B cell (primary cell): Measurements from ENCODE around the gene CRHR2. TPM values are rescaled to one million over a fixed set of nuclear protein-coding genes. Genes with fewer than 3 reads are reported as not detected.
"Not testable (repeated sequence)": the region's sequence is repeated elsewhere in the genome, so short reads cannot be mapped to it uniquely, and the experiment has no call there.

Experiments
- ATAC-seq: fragments of 200-7000 bp; cut with Tn5 transposase; one replicate; pipeline ENCODE4 v1.10.0; 2021; ENCODE audit warnings: low read depth, mild to moderate bottlenecking, moderate number of reproducible peaks, moderate library complexity
- CTCF ChIA-PET: fragments of 350-600 bp; sonication (Branson Sonifier 250); formaldehyde crosslinking; loops from one replicate; lab custom pipeline; 2021; ENCODE audit warnings: antibody characterized with exemption, inconsistent platforms; lab: Charles Lee
- POLR2A ChIA-PET: fragments of 350-600 bp; sonication (Branson Sonifier 250); formaldehyde crosslinking; loops from one replicate; lab custom pipeline; 2021; ENCODE audit warnings: antibody characterized with exemption; lab: Charles Lee
- DNase-seq: peaks from one replicate; pipeline ENCODE4 v3.0.0; 2013
- H2AFZ ChIP-seq: 2 replicates; pipeline ENCODE4 v1.6.1; 2012; ENCODE audit warnings: mild to moderate bottlenecking, low read depth, low read length; ENCODE audit not compliant: insufficient read depth, poor library complexity, severe bottlenecking
- H3K27ac ChIP-seq, 2 donors: 1 replicate in 1 of 2; 2 replicates in 1 of 2; pipeline ENCODE4 v1.5.1; 2012 to 2013; ENCODE audit warnings: low read length in 2 of 2, mild to moderate bottlenecking in 2 of 2, moderate library complexity in 1 of 2
- H3K27me3 ChIP-seq, 4 experiments: fragments of 200-600 bp in 1 of 4; sonication (generic) in 1 of 4; replicated peaks in 1 of 4; 1 replicate in 2 of 4; 2 replicates in 2 of 4; pipeline versions ENCODE4 v1.6.1 to v1.7.0; 2013 to 2016; ENCODE audit warnings: low read length in 3 of 4, mild to moderate bottlenecking in 2 of 4, mixed read lengths in 1 of 4, moderate library complexity in 1 of 4; ENCODE audit not compliant: insufficient read depth in 4 of 4, control insufficient read depth in 3 of 4; ENCODE audit errors: control extremely low read depth in 1 of 4
- H3K36me3 ChIP-seq, 2 experiments: replicated peaks in 1 of 2; 1 replicate in 1 of 2; 2 replicates in 1 of 2; pipeline versions ENCODE4 v1.6.1 to v1.7.1; 2013; ENCODE audit warnings: low read length in 1 of 2; ENCODE audit not compliant: insufficient read depth in 2 of 2, control insufficient read depth in 1 of 2; ENCODE audit errors: control extremely low read depth in 1 of 2, extremely low read depth in 1 of 2
- H3K4me1 ChIP-seq, 2 donors: fragments of 200-600 bp in 1 of 2; sonication (generic) in 1 of 2; 1 replicate in 1 of 2; 2 replicates in 1 of 2; pipeline versions ENCODE4 v1.5.1 to v1.6.1; 2013 to 2017; ENCODE audit warnings: low read length in 2 of 2; ENCODE audit not compliant: control insufficient read depth in 2 of 2, insufficient read depth in 2 of 2
- H3K4me2 ChIP-seq: replicated peaks from 2 replicates; pipeline ENCODE3; 2012; ENCODE audit warnings: mild to moderate bottlenecking, low read depth, low read length; ENCODE audit not compliant: poor library complexity, severe bottlenecking
- H3K4me3 ChIP-seq, 5 experiments: fragments of 200-600 bp in 1 of 5; sonication (generic) in 1 of 5; 1 replicate in 3 of 5; 2 replicates in 2 of 5; pipeline versions ENCODE4 v1.5.1 to v1.7.0; 2011 to 2016; ENCODE audit warnings: low read length in 4 of 5, mild to moderate bottlenecking in 4 of 5, low read depth in 2 of 5, control low read depth in 1 of 5, moderate library complexity in 1 of 5; ENCODE audit not compliant: insufficient read depth in 1 of 5; ENCODE audit errors: control extremely low read depth in 1 of 5, extremely low read depth in 1 of 5
- H3K79me2 ChIP-seq: fragments of 200-600 bp; sonication (generic); one replicate; pipeline ENCODE4 v1.6.0; 2016; ENCODE audit warnings: low read length; ENCODE audit not compliant: control insufficient read depth, insufficient read depth
- H3K9ac ChIP-seq: fragments of 200-600 bp; sonication (generic); 2 replicates; pipeline ENCODE4 v1.6.1; 2017; ENCODE audit warnings: mild to moderate bottlenecking, low read length, moderate library complexity
- H3K9me3 ChIP-seq, 3 donors: one replicate each; pipeline versions ENCODE4 v1.6.1 to v1.7.1; 2013; ENCODE audit warnings: low read length in 2 of 3; ENCODE audit not compliant: control insufficient read depth in 2 of 3, insufficient read depth in 1 of 3; ENCODE audit errors: control extremely low read depth in 1 of 3
- H4K20me1 ChIP-seq: 2 replicates; pipeline ENCODE4 v1.6.0; 2012; ENCODE audit warnings: mild to moderate bottlenecking, low read length; ENCODE audit not compliant: insufficient read depth, control insufficient read depth, poor library complexity, severe bottlenecking
- H3K27ac Mint-ChIP-seq: one replicate; pipeline ENCODE4 v1.8.0; 2021; ENCODE audit warnings: mixed read lengths
- H3K27me3 Mint-ChIP-seq: one replicate; pipeline ENCODE4 v1.8.0; 2021; ENCODE audit warnings: mixed read lengths
- H3K4me1 Mint-ChIP-seq: one replicate; pipeline ENCODE4 v1.8.0; 2021; ENCODE audit warnings: mixed read lengths
- H3K4me3 Mint-ChIP-seq: one replicate; pipeline ENCODE4 v1.8.0; 2021; ENCODE audit warnings: mixed read lengths
- H3K9me3 Mint-ChIP-seq: one replicate; pipeline ENCODE4 v1.8.0; 2022; ENCODE audit warnings: mixed read lengths; ENCODE audit not compliant: insufficient read depth
- CTCF ChIP-seq: fragments of 200-600 bp; IDR thresholded peaks from one replicate; pipeline ENCODE4 v1.8.0; 2022; ENCODE audit warnings: antibody characterized with exemption, mild to moderate bottlenecking
- EZH2 ChIP-seq: IDR thresholded peaks from 2 replicates; pipeline ENCODE4 v1.6.1; 2012; ENCODE audit warnings: borderline replicate concordance, low read depth, mild to moderate bottlenecking, moderate library complexity, low read length; ENCODE audit not compliant: insufficient read depth, poor library complexity, severe bottlenecking
- WGBS: methylation state at CpG from one replicate; pipeline ENCODE4 v1.1.5; 2013; ENCODE audit warnings: missing lambda C conversion rate; ENCODE audit not compliant: insufficient coverage; 5-methylcytosine and 5-hydroxymethylcytosine counted together
- intact Hi-C: fragments of 100-400 bp; cut with micrococcal nuclease; formaldehyde crosslinking; loops from one replicate; pipeline ENCODE4 v1.10.0; 2022
- polyA plus RNA-seq: library from polyadenylated mRNA; depleted of rRNA; stranded (reverse); fragments of >200 nt; gene quantifications from 2 replicates; pipeline ENCODE4 v1.2.3, GENCODE V29; 2012
- total RNA-seq, 2 donors: library from RNA; stranded (reverse); fragments of 120-200 nt in 1 of 2; gene quantifications; 1 replicate in 1 of 2; 2 replicates in 1 of 2; pipeline versions ENCODE4 v1.2.3 to v1.2.4, GENCODE V29; 2013 to 2022

Gene CRHR2
- total and polyA plus RNA-seq, 2 donors (not counting 1 experiment from before 2014, with no cell fraction given): not detected

GRCh38 chr7:30642789-30643188 is 39.5 kb downstream of the CRHR2 start:
- no peak overlapping the region for H2AFZ ChIP-seq
- no peak for TF ChIP-seq EZH2
- no peak for TF ChIP-seq CTCF
- DNase-seq (no peak), ATAC-seq (no peak)
- no peaks in the 10 kb centered on the region for H3K4me1 Mint-ChIP-seq
- ChIA-PET POLR2A (no interaction called here), CTCF (no interaction called here)
- WGBS: 83% methylated on average over 2 of the region's 4 CpGs
- H3K27me3 Mint-ChIP-seq: no peaks in the 10 kb centered on the region
- no peaks in the 10 kb centered on the region for H3K27me3 ChIP-seq
- intact Hi-C loops: no loop called here
- H3K9me3 Mint-ChIP-seq: no peaks in the 10 kb centered on the region
- no peak overlapping the region for H3K4me3 Mint-ChIP-seq
- no peaks in the 10 kb centered on the region for H3K9me3 ChIP-seq
- no peak overlapping the region for H3K4me2 ChIP-seq
- no peak overlapping the region for H3K9ac ChIP-seq
- no peak overlapping the region for H3K4me3 ChIP-seq
- no peaks in the 10 kb centered on the region for H3K79me2 ChIP-seq
- H3K36me3 ChIP-seq: peaks cover 0 to 2% of the 10 kb centered on the region in 2 experiments
- no peaks in the 10 kb centered on the region for H4K20me1 ChIP-seq
- no peaks in the 10 kb centered on the region for H3K4me1 ChIP-seq
- H3K27ac ChIP-seq: no peak overlapping the region
- no peak overlapping the region for H3K27ac Mint-ChIP-seq

- POLR2A ChIA-PET, H3K9me3 Mint-ChIP-seq, H3K4me3 ChIP-seq, H3K36me3 ChIP-seq, ATAC-seq, DNase-seq, H4K20me1 ChIP-seq, H3K27ac ChIP-seq, intact Hi-C loops, H3K79me2 ChIP-seq, H3K4me3 Mint-ChIP-seq, H3K4me1 ChIP-seq, H3K4me2 ChIP-seq, H3K9me3 ChIP-seq, H3K4me1 Mint-ChIP-seq, H3K9ac ChIP-seq, H3K27me3 ChIP-seq, H2AFZ ChIP-seq, H3K27ac Mint-ChIP-seq, H3K27me3 Mint-ChIP-seq, CTCF ChIA-PET: not testable (repeated sequence)
- no CpG with 5 or more reads among the region's 29 CpGs for WGBS
Measured at GRCh38 chr7:30642322-30642721, 39.9 kb downstream of the CRHR2 start.
